GM19023 (cell line): ENCODE measurements around the gene TMEFF2.

ENCODE experiments used
- ATAC-seq: cut with Tn5 transposase; IDR thresholded peaks from one replicate; pipeline ENCODE4 v1.9.1; 2021; ENCODE audit warnings: mild to moderate bottlenecking, moderate library complexity; ENCODE audit not compliant: unreplicated experiment

Gene TMEFF2

GRCh38 chr2:191981706-191982105 lies 213.0 kb downstream of the TMEFF2 start:
- ATAC-seq = no peak

- no peak for ATAC-seq
These were observed 214.2 kb downstream of the TMEFF2 start for GRCh38 chr2:191980483-191980882.

- ATAC-seq = no peak
These were observed 215.5 kb downstream of the TMEFF2 start for GRCh38 chr2:191979221-191979730.

- ATAC-seq = no peak
These were observed 217.0 kb downstream of the TMEFF2 start for GRCh38 chr2:191977754-191978153.

GRCh38 chr2:191976436-191976835 lies 218.3 kb downstream of the TMEFF2 start:
- ATAC-seq = no peak

- no peak for ATAC-seq
These were observed 220.1 kb downstream of the TMEFF2 start for GRCh38 chr2:191974676-191975075.

- ATAC-seq = no peak
These were observed 223.9 kb downstream of the TMEFF2 start for GRCh38 chr2:191970867-191971266.

GRCh38 chr2:191968120-191968519 lies 226.6 kb downstream of the TMEFF2 start:
- ATAC-seq = no peak

GRCh38 chr2:191965733-191966132 lies 229.0 kb downstream of the TMEFF2 start:
- ATAC-seq = no peak

GRCh38 chr2:191961556-191961955 lies 233.2 kb downstream of the TMEFF2 start:
- ATAC-seq = no peak

GRCh38 chr2:191959209-191959608 lies 235.5 kb downstream of the TMEFF2 start:
- no peak for ATAC-seq

- ATAC-seq = no peak
These were observed 236.5 kb downstream of the TMEFF2 start for GRCh38 chr2:191957996-191958860.

- no peak for ATAC-seq
These were observed 240.3 kb downstream of the TMEFF2 start for GRCh38 chr2:191954451-191954850.

GRCh38 chr2:191952515-191953270 lies 242.0 kb downstream of the TMEFF2 start:
- no peak for ATAC-seq

- ATAC-seq = no peak
These were observed 242.9 kb downstream of the TMEFF2 start for GRCh38 chr2:191951832-191952231.

- ATAC-seq = no peak
These were observed 243.4 kb downstream of the TMEFF2 start for GRCh38 chr2:191951376-191951775.

GRCh38 chr2:191950132-191950874 lies 244.4 kb downstream of the TMEFF2 start:
- no peak for ATAC-seq

GRCh38 chr2:191947235-191947634 lies 247.5 kb downstream of the TMEFF2 start:
- no peak for ATAC-seq

- ATAC-seq = no peak
These were observed 248.1 kb downstream of the TMEFF2 start for GRCh38 chr2:191946471-191947182.

GRCh38 chr2:191945623-191946022 lies 249.1 kb downstream of the TMEFF2 start:
- ATAC-seq = no peak

- ATAC-seq = no peak
These were observed 252.0 kb downstream of the TMEFF2 start for GRCh38 chr2:191942739-191943103.
